ENCODE data around the gene MKS1.

MKS1 gene

DNA sequence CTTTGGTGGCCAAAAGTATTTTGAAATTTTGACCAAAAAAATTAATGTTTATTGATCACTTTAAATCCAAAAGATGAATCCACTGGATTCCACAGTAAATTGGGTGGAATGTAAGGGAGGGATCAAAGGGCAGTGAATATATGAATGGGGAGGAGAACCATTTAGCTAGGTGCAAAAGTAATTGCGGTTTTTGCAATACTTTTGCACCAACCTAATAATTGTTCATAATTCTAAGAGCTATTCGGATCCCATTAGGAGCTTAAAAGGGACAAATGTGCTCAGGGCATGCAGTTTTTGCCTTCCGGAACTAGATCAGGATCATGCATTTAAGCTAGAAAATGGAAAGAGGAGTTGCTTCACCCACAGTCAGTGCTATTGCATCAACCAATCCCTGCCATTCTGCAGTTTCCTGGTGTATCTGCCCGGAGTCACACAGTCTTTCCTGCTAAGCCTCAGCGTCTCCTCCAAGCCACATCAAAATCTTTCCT, 19.1 kb upstream of the MKS1 start, which contains the start of gene LPO:
LPO (plus strand) TSS at position 438 of the 488 bp plus-strand sequence. CDS start 4,396 bp downstream, outside the sequence.
- in situ Hi-C loops (cut with HindIII; ENCODE audit: low pct_ligation_motif_present, low sequenced_read_pairs) = no loop called here
- no peak within 1 kb of the TSS for H3K4me3 ChIP-seq (ENCODE audit: low read depth, low read length)
- DNase-seq = no peak
- TF ChIP-seq, protein P1, sequence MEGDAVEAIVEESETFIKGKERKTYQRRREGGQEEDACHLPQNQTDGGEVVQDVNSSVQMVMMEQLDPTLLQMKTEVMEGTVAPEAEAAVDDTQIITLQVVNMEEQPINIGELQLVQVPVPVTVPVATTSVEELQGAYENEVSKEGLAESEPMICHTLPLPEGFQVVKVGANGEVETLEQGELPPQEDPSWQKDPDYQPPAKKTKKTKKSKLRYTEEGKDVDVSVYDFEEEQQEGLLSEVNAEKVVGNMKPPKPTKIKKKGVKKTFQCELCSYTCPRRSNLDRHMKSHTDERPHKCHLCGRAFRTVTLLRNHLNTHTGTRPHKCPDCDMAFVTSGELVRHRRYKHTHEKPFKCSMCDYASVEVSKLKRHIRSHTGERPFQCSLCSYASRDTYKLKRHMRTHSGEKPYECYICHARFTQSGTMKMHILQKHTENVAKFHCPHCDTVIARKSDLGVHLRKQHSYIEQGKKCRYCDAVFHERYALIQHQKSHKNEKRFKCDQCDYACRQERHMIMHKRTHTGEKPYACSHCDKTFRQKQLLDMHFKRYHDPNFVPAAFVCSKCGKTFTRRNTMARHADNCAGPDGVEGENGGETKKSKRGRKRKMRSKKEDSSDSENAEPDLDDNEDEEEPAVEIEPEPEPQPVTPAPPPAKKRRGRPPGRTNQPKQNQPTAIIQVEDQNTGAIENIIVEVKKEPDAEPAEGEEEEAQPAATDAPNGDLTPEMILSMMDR (IDR thresholded peaks at IDR 0.05; ENCODE audit: low read depth, low read length, missing control alignments) = no peak
- no peaks in the 10 kb centered on the region for H3K36me3 ChIP-seq (replicated peaks)
- peaks cover 9% of the 10 kb centered on the region for H3K27me3 ChIP-seq (replicated peaks)
- H3K27ac ChIP-seq = no peak within 1 kb of the TSS

DNA sequence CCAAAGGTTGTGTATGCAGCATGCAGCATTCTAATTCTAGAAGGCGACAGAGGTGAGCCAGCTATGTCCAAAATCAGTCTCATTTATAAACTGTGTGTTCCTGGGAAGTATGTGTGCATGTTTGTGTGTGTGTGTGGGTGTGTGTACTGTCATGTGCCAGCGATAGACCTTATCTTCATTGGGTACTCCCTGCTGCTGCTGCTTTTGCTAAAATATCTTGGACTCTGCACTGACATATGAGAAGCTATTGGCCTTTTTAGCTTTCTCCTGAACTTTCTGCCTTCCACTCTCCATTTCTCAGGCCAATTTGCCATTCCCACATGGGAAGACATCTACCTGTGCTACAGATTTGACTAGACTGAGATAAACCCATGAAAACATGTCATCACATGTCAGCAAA, 17.3 kb upstream of the MKS1 start:
- Histone ChIP-seq H3K4me3 (ENCODE audit: low read depth, low read length) (no peak overlapping the region), H3K27me3 (replicated peaks) (peaks cover 9% of the 10 kb centered on the region), H3K27ac (no peak overlapping the region), H3K36me3 (replicated peaks) (no peaks in the 10 kb centered on the region)
- TF ChIP-seq, protein P1 (IDR thresholded peaks at IDR 0.05; ENCODE audit: low read depth, low read length, missing control alignments) = no peak
- no peak for DNase-seq
- in situ Hi-C loops (cut with HindIII; ENCODE audit: low pct_ligation_motif_present, low sequenced_read_pairs) = no loop called here

DNA sequence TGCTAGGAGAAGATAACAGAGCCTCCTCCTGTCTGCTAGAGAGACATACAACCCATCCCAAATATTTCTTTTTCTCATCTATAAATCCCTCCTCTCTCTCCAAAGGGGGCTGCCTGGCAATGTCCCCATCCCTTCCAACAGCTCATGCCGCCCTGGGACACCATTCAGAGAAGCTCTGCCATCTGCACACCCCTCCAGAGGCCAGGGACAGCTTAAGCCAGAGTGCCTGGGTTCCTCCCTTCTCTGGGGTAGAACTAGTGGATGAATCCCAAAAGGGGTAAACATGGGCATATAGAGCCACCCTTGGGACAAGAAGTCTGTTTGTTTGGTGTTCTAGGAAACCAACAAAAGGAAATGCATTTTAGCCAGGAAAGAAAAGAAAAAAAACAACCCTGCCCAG, 16.8 kb upstream of the MKS1 start:
- Histone ChIP-seq H3K27ac (no peak overlapping the region), H3K36me3 (replicated peaks) (no peaks in the 10 kb centered on the region), H3K4me3 (ENCODE audit: low read depth, low read length) (no peak overlapping the region), H3K27me3 (replicated peaks) (peaks cover 9% of the 10 kb centered on the region)
- in situ Hi-C loops (cut with HindIII; ENCODE audit: low pct_ligation_motif_present, low sequenced_read_pairs) = no loop called here
- TF ChIP-seq, protein P1 (IDR thresholded peaks at IDR 0.05; ENCODE audit: low read depth, low read length, missing control alignments) = no peak
- no peak for DNase-seq

DNA sequence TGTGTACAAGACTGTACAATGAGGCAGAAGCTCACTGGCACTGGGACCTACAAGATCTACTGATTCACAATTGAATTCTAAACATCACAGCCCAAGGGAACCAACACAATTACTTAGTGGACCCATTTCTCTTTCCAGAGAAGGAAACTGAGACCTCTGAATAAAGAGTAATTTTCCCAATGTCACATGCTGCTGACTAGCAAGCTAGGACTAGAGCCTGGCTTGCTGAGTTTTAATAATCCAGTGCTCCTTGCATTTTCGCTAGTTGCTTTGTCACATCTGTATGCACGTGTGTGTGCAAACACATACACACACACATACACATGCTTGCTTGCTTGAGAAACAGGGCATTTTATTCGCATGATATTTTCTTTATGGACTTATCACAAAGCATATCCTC, 15.5 kb upstream of the MKS1 start:
- TF ChIP-seq, protein P1 (IDR thresholded peaks at IDR 0.05; ENCODE audit: low read depth, low read length, missing control alignments) = no peak
- Histone ChIP-seq H3K27ac (no peak overlapping the region), H3K27me3 (replicated peaks) (peaks cover 2% of the 10 kb centered on the region), H3K4me3 (ENCODE audit: low read depth, low read length) (no peak overlapping the region), H3K36me3 (replicated peaks) (no peaks in the 10 kb centered on the region)
- no peak for DNase-seq
- in situ Hi-C loops (cut with HindIII; ENCODE audit: low pct_ligation_motif_present, low sequenced_read_pairs) = no loop called here

DNA sequence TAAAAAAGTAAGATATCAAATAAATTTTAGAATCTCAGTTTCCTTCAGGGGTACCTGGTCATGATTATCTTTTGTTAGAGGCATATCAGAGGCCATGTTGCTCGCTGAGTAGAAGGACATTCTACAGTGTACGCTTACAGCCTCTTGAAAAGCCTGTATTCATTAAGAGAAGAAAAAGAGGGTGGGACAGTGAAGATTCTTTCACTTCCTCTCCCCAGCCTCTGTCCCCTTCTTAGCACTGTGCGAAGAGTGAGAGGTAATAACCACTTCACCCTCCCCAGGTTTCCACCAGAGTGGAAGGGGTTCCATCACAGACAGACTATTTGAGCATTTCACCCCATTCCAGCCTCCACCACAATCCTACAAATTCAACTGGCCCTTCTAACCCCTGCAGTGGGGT, 14.5 kb upstream of the MKS1 start:
- in situ Hi-C loops (cut with HindIII; ENCODE audit: low pct_ligation_motif_present, low sequenced_read_pairs) = no loop called here
- no peak overlapping the region for H3K27ac ChIP-seq
- TF ChIP-seq, protein P1 (IDR thresholded peaks at IDR 0.05; ENCODE audit: low read depth, low read length, missing control alignments) = no peak
- H3K36me3 ChIP-seq (replicated peaks) = no peaks in the 10 kb centered on the region
- H3K27me3 ChIP-seq (replicated peaks) = no peaks in the 10 kb centered on the region
- no peak for DNase-seq
- H3K4me3 ChIP-seq (ENCODE audit: low read depth, low read length) = no peak overlapping the region

DNA sequence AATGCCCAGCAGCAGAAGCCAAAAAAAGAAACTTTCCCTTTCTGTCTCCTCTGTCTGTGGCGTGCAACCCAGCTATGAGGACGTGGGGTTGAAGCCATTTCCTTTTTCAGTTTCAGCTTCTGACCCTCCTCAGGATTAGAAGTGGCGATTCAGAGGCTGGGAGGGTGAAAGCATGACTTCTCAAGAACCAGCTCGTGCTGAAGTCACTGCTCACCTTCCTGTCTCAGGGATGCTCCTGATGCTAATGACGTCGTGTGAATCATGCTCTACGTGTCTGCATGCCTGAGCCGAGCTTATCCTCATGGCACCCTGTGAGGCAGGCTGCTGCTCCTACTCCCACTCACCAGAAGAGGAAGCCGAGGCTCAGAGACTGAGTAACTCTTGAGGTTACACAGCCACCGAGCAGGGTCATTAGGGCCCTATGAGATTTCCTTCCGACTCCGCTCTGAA, 13.7 kb upstream of the MKS1 start:
- Histone ChIP-seq H3K36me3 (replicated peaks) (no peaks in the 10 kb centered on the region), H3K27ac (peak overlapping the region; percentile 1), H3K27me3 (replicated peaks) (no peaks in the 10 kb centered on the region), H3K4me3 (ENCODE audit: low read depth, low read length) (no peak overlapping the region)
- in situ Hi-C loops (cut with HindIII; ENCODE audit: low pct_ligation_motif_present, low sequenced_read_pairs) = no loop called here
- peak; percentile 95 for DNase-seq
- TF ChIP-seq, protein P1 (IDR thresholded peaks at IDR 0.05; ENCODE audit: low read depth, low read length, missing control alignments) = peak; percentile 17
